ENCODE data around the gene CUL5.

CUL5 gene

DNA sequence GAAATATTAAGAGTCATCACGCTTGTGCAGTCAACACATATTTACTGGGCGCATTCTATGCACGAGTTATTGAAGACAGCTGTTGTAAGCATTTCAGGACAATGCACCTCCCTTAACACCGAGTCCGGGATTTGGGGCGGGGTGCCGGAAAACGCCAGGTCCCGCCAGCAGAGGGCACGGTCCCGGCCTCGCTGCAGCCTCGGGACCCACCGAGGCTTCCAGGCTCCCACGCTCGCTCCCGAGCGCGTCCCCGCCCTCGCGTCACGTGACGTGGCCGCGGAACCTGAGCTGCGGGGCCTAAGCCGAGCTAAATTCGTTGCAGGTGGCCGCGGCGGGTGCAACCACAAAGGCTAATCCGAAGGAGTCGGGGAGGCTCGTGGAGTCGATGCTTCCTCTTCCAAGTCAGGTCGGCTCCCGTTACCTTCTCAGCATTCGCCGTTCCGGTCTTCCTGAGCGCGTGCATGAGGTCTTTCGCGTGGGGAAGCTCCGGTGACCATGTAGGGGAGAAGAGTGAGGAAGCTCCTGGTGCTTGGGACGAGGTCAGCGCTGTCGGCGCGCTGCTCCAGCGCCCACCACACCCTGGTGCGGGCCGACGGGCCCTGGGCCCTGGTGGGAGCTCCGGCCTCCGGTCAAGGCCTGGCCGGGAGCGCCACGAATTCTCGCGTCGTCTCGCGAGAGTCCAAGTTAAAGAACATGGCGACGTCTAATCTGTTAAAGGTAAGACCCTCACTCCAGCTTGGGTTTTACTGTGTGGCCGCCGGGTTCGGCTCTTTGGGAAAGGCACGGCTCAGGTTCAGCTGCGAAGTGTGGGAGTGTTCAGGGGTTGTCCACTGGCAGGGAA lies at the start of gene CUL5:
Gene CUL5 (plus strand): TSS at position 243 of the 841 bp plus-strand sequence. CDS start 451 bp downstream, at position 694.
- no peak for FAIRE-seq

DNA sequence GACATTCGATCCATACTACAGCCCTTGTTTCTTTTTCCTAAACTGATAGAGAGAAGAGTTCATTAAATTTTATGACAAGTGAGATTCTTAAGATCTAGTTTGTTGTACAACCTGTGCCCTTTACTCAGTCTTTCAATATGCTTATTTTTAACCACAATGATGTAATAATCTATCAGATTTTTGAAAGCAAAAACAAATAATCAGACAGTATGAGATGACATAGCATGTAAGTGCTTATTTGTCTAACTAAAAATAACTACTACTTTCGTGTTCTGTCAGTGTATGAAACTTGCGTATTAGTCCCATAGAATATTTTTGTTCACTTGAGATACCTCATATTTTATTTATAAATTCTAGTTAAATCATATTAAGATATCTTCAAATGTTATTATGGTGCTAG lies 47.2 kb upstream of the CUL5 start:
- no peak for FAIRE-seq

DNA sequence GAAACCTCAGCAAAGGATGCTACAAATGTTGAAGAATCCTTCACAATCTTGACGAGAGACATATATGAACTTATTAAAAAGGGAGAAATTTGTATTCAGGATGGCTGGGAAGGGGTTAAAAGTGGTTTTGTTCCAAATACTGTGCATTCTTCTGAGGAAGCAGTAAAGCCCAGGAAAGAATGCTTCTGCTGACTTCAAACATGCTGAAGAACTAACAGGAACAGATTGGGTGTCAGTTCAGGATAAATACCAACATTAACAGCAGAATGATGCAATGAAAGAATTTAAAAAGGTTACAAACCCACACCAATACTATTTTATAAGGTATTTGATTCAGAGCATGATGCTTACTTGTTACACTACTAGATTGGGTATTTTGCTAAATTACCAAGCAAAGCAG lies 46.5 kb upstream of the CUL5 start:
- no peak for FAIRE-seq

DNA sequence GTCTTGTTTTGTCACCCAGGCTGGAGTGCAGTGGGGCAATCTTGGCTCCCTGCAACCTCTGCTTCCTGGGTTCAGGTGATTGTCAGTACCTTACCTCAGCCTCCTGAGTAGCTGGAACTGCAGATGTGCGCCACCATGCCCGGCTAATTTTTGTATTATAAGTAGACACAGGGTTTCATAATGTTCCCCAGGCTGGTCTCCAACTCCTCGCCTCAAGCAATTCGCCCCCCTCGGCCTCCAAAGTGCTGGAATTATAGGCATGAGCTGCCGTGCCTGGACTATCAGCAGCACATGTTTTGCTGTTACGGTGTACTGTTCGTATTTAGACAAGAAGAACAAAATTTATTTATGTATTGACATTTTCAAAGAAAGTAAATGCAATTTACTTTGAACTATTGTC lies 45.6 kb upstream of the CUL5 start:
- no peak for FAIRE-seq

DNA sequence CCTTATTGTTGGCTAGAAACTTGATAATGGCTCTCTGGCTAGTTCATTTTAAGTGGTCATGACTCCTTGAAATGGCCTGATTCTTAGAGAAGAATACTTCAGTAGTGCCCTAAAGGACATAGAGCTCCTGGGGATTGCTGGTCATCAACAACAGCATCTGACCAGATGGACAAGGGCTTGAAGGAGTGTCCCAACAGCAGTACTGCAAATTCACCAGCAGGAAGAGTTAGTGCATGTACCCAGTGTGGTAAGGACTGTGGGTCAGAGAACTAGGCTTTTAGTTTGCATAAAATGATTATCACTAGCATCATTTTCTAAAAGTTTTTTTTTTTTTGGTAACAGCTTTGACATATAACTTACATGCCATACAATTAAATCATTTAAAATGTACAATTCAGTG lies 39.5 kb upstream of the CUL5 start:
- no peak for FAIRE-seq

DNA sequence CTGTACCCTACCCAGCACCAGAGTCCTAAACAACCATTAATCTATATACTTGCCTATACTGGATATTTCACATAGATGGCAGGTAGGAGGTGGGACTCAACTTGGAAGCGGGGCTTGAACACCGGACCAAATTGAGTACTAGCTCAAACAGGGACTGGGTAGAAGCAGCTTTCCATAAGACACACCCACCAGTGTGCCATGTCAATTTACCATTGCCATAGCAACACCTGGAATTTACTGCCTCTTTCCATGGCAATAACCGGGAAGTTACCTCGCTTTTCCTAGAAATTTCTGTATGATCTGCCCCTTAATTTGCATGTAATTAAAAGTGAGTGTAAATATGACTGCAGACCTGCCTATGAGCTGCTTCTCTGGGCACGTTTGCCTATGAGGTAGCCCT lies 38.6 kb upstream of the CUL5 start:
- FAIRE-seq: no peak

DNA sequence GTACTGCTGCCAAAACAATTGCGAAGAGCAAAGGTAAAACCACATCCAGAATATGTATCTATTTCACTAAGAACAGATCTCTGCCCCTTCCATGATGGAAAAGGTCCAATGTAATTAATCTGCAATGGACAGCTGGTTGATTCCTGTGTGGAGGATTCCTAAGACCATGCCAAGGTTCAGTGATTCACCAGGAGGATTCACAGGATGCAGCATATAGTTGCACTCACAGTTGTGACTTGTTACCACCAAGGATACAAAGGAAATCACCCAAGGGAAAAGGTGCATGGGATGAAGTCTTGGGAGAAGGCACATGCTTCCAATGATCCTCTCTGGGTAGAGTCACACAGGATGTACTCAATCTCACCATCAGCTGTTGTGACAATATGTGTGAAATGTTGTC lies 35.1 kb upstream of the CUL5 start:
- no peak for FAIRE-seq

DNA sequence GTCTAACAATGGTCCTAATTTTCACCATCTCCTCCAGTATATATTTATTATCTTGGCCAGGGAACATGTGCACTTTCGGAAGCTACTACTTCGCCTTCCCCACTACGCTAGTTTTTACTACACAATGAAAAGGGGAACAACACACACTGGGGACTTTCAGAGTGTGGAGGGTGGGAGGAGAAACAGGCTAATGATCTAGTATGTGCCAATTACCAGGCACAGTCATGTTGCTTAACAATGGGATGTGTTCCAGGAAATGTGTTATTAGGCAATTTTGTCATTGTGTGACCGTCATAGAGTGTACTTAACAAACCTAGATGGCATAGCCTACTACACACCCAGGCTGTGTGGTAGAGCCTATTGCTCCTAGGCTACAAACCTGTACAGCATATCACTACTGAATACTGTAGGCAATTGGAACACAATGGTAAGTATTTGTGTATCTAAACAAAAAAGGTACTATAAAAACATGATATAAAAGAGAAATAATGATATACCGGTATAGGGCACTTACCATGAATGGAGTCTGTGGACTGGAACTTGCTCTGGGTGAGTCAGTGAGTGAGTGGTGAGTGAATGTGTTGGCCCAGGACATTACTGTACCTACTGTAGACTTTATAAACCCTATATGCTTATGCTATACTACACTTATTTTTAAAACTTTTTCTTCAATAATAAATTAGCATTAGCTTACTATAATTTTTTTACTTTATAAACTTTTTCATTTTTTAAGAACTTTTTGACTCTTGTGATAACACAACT lies 20.1 kb upstream of the CUL5 start:
- no peak for FAIRE-seq

DNA sequence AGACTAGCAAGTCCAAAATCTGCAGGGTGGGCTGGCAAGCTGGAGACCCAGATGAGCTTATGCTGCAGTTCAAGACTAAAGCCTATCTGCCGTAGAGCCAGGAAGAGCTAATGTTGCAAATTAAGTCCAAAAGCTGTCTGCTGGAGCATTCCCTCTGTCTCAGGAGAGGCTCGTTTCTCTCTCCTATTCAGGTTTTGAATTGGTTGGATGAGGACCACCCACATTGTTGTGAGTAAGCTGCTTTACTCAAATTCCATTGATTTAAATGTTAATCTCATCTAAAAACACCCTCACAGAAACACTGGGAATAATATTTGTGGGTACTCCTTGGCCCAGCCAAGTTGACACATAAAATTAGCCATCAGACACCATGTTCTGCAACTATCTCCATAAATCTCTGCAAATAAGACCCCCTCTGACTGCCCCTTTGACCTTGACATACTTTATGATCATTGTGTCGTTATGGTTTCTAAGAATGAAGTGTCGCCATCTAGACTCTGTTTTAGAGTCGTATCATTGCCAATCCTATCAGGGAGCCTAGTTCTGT lies 16.8 kb upstream of the CUL5 start:
- FAIRE-seq: no peak

DNA sequence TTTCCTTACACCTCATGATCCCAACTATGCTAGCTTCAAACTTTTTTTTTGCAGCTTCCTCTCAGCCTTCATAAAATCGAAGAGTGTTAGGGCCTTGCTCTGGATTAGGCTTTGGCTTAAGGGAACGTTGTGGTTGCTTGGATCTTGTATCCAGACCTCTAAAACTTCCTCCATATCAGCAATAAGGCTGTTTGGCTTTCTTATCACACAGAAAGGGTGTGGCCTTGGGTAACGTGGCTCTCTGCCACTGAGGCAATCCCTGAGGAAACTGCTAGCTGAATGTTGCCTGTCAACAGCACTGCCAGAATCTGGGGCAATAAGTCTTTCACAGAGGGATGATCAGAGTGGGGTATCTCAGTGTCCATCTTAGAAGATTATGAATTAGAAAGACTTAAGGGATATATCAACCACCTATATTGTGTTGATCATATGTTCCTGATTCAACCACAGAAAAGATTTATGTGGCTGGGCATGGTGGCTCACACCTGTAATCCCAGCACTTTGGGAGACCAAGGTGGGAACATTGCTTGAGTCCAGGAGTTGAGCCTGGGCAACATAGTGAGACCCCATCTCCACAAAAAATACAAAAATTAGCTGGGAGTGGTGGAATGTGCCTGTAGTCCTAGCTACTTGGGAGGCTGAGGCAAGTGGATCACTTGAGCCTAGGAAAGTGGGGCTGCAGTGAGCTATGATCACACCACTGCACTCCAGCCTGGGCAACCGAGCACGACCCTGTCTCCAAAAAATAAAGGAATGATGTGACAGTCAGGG lies 12.5 kb upstream of the CUL5 start:
- no peak for FAIRE-seq

DNA sequence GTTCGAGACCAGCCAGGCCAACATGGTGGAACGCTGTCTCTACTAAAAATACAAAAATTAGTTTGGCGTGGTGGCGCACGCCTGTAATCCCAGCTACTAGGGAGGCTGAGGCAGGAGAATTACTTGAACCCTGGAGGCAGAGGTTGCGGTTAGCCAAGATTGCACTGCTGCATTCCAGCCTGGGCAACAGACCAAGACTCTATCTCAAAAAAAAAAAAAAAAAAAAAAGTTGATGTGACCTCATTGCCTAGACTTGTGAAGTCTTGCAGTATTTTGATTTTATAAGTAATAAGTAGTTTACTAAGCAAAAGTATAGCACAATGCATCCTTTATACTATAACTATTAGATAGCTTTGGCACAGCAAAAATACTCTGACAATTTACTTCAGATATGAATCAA lies 9.9 kb upstream of the CUL5 start:
- FAIRE-seq: no peak

DNA sequence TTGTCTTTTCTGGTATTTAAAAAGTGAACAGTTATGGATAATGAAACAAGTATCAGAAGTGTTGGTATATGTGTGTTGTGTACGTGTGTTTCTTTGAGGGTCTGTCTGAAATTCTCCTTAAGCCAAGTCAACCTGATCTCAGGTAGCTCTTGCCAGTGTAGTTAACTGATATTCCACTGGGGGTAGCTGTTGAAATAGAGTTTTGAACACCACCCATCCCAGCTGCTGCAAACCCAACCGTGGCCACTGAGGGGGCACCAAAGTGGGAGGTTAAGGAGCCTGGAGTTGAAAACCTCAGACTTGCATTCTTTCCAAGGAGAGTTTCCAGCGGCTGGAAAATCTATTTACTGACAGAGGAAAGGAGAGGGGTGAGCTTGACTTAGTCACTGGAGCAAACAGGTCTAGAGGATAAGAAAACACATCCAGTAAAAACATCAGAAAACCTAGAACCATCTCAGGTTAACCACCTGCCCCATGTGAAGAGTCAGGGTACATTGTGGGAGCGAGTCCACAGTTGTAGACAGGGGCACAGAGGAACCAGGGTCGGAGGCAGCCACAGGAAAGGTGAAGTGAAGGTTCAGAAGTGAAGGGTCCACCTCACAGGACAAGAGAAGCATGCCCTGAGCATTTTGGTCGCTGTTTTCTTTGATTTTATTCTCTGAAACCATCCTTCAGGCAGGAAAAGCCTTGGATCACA lies 8.8 kb upstream of the CUL5 start:
- FAIRE-seq: no peak

DNA sequence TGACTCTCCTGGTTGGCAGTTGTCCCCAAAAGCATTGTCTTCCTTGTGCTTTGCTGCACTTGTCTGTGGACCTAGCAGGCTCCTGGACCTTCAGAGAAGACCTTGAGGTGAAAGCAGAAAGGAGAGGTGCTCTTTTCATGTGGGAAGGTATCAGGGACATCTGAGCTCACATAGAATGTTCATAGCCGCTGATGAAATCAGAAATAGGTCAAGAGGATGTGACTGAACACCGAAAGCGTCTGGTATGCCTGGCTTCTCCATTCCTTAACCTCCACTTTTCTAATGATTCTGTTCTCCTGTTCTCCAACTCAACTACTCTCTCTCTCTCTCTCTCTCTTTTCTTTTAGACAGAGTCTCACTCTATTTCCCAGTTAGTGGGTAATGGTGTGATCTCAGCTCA lies 6.2 kb upstream of the CUL5 start:
- FAIRE-seq: no peak

DNA sequence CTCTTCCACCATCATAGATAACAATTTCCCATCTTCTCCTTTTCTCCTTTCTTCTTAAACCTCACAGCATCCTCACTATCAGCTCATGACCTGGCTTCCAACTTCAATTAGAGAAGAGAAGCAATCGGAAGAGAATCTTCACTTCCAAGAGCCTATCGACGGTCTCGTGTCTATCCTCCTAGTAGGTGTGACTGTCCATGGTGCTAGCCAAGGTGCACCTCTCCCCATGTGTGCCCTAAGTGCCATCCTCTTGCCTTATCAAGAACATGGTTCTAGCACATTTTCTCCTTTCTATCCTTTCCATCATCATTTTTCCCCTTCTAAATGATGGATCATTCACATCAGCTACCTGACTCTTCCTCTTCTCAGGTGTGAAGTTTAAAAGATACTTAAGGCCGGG lies 5.1 kb upstream of the CUL5 start:
- no peak for FAIRE-seq

DNA sequence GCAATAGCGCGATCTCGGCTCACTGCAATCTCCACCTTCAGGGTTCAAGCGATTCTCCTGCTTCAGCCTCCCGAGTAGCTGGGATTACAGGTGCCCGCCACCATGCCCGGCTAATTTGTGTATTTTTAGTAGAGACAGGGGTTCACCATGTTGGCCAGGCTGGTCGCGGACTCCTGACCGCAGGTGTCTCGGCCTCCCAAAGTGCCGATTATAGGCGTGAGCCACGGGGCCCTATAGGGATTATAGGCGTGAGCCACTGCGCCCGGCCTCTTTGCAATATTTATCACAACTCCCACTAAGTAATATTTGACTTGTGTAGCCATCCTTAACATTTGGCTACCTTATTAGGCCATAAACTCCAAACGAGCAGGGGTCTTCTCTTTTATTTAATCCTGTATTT lies 879 bp upstream of the CUL5 start:
- FAIRE-seq: no peak

DNA sequence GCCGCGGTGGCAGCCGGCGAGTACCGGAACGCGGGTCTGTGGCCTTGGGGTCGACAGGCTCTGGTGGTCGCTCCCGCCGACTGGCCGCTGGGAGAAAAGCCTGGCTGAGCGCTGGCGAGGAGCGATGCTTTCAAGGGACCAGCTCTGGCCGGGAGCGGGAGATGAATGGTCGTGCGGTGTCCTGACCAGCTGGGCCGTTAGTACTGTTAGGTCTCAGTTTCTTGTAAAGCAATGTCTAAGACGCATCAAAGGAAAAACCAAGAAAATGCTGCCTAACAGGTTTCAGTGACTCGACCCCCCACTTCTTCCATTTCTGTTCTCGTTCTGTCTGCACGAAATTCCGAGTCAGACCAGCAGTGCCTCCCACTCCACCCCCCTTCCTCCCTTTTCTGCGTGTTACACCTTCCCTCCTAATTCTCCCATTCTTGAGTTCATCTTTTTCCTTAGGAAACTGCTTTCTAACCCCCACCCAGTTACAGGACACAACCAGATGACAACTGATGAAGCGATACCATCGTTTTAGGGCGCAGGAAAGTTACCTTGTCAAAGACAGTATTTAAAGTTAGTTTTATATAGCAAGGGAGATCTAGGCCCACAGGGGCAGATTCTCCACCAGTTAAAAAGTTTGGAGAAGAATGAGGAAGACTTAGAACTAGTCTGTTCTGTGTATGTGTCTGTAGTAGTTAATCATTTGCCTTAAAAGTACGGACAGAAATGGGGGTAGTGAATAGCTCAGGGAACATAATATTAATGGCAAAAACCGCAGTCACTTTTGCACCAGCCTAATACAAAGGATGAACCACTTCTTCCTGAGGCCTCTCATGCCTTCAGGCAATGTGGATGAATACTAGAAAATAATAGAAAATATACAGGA lies 1.0 kb downstream of the CUL5 start:
- no peak for FAIRE-seq

DNA sequence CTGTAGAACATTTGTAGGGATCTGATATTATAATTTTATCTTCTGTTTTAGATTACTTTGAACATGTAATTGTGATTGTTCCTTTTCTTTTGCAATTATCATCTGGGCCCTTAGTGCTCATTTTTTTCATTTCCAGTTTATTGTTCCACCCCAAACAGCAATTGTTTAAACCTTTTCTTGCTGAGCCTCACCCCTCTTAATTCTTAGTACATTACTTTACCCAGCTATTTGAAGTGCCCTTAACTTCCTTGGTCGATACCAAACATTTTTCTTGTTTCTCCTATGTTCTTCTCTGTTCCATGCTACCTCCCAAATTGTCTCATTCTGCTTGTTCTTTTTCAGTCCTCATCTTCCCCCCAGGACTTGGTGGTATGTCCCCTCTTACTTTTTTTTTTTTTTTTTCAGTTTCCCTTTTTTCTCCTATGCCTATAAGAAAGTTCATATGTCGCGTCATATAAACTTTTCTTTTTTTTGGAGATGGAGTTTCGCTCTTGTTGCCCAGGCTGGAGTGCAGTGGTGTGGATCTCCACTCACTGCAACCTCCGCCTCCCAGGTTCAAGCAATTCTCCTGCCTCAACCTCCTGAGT lies 3.5 kb downstream of the CUL5 start:
- FAIRE-seq: no peak

DNA sequence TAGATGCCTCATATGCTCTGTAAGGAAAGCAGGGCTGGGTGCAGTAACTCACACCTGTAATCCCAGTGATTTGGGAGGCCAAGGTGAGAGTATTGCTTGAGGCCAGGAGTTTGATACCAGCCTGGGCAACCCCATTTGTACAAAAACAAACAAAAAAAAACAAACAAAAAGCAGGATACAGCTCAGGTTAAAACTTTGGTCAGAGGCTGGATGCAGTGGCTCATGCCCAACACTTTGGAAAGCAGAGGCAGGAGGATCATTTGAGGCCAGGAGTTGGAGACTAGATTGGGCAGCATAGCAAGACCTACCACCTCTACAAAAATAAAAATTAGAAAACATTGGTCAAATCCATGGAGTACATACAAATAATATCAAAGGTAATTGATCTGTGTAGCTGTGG lies 7.9 kb downstream of the CUL5 start:
- no peak for FAIRE-seq

DNA sequence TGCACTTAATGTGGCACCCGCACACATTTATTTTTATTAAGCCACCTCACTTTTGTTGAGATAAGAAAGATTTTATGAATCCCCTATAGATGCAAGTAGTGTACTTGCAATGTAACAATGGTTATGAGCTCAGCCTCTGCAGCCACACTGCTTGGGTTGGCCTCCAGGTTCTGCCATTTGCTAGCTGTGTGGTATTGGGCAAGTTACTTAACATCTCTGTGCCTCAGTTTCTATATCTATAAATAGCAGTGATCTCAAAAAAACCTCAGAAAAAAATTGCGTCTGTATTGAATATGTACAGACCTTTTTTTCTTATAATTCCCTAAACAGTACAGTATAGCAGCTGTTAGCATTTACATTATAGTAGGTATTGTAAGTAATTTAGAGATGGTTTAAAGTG lies 10.0 kb downstream of the CUL5 start:
- FAIRE-seq: no peak

DNA sequence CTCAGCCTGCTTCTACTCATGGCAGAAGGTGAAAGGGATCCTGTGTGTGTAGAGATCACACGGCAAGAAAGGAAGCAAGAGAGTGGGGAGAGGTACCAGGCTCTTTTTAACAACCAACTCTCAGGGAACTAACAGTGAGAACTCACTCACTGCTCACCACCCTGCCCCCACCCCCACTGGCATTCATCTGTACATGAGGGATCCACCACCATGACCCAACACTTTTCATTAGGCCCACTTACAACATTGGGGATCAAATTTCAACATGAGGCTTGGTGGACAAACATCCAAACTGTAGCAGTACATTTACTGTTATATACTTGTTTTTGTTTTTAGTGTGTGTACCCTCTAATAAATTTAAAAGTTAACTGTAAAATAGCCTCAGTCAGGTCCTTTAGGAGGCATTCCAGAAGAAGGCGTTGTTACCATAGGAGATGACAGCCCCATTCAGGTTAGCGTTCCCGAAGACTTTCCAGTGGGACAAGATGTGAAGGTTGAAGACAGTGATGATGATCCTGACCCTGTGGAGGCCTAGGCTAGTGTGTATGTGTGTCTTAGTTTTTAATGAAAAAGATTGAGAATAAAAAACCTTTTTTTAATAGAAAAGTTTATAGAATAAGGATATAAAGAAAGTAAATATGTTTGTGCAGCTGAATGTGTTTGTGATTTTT lies 11.3 kb downstream of the CUL5 start:
- FAIRE-seq: no peak
